DOHH2 (cell line): ENCODE results near the gene RASA3.

ENCODE experiments used
- H3F3A ChIP-seq: fragments of 200-600 bp; sonication (generic), shearing (Covaris generic); 2 replicates; pipeline ENCODE4 v1.6.0; 2016; ENCODE audit warnings: antibody characterized with exemption, mild to moderate bottlenecking; ENCODE audit not compliant: control insufficient read depth, insufficient read depth
- H3K27ac ChIP-seq: fragments of 200-600 bp; sonication (generic); 2 replicates; pipeline ENCODE4 v1.5.1; 2014; ENCODE audit warnings: low read depth, mild to moderate bottlenecking, low read length, moderate library complexity
- H3K27me3 ChIP-seq: fragments of 200-600 bp; sonication (generic); 2 replicates; pipeline ENCODE4 v1.6.1; 2014; ENCODE audit warnings: mild to moderate bottlenecking, low read length, mixed read lengths; ENCODE audit not compliant: control insufficient read depth
- H3K36me3 ChIP-seq: fragments of 200-600 bp; sonication (generic); 2 replicates; pipeline ENCODE4 v1.6.1; 2014; ENCODE audit warnings: mild to moderate bottlenecking, low read length, moderate library complexity, mixed read lengths; ENCODE audit not compliant: control insufficient read depth
- H3K4me1 ChIP-seq: fragments of 200-600 bp; sonication (generic); 2 replicates; pipeline ENCODE4 v1.6.1; 2014; ENCODE audit warnings: mild to moderate bottlenecking, low read length, mixed read lengths; ENCODE audit not compliant: control insufficient read depth
- H3K4me2 ChIP-seq: fragments of 200-600 bp; sonication (generic); 2 replicates; pipeline ENCODE4 v1.6.0; 2014; ENCODE audit warnings: mild to moderate bottlenecking, low read length, moderate library complexity
- H3K4me3 ChIP-seq: fragments of 200-600 bp; sonication (generic); 2 replicates; pipeline ENCODE4 v1.5.1; 2014; ENCODE audit warnings: mild to moderate bottlenecking, low read length, mixed read lengths
- H3K79me2 ChIP-seq: fragments of 200-600 bp; sonication (generic); 2 replicates; pipeline ENCODE4 v1.6.1; 2014; ENCODE audit warnings: mild to moderate bottlenecking, low read length, mixed read lengths; ENCODE audit not compliant: control insufficient read depth
- H3K9me2 ChIP-seq: fragments of 200-600 bp; sonication (generic); replicated peaks from 2 replicates; pipeline ENCODE4 v1.6.1; 2014; ENCODE audit warnings: mild to moderate bottlenecking, low read length, mixed read lengths; ENCODE audit not compliant: control insufficient read depth
- H3K9me3 ChIP-seq: fragments of 200-600 bp; sonication (generic); 2 replicates; pipeline ENCODE4 v1.6.1; 2014; ENCODE audit warnings: antibody characterized with exemption, low read length, mixed read lengths; ENCODE audit not compliant: control insufficient read depth, insufficient read depth
- H4K20me1 ChIP-seq: fragments of 200-600 bp; sonication (generic); 2 replicates; pipeline ENCODE4 v1.6.0; 2014; ENCODE audit warnings: low read depth, mild to moderate bottlenecking, antibody characterized with exemption, low read length, moderate library complexity; ENCODE audit not compliant: control insufficient read depth, insufficient read depth
- EZH2phosphoT487 ChIP-seq: fragments of 200-600 bp; sonication (generic); IDR thresholded peaks from 2 replicates; pipeline ENCODE4 v1.6.1; 2017; ENCODE audit warnings: borderline replicate concordance, mild to moderate bottlenecking, antibody characterized with exemption, low read length, moderate library complexity, mixed read lengths
- TF ChIP-seq, protein P1 (sequence below): fragments of 200-600 bp; sonication (generic); IDR thresholded peaks from one replicate; pipeline ENCODE4 v1.5.1; 2014; ENCODE audit warnings: antibody characterized with exemption, mild to moderate bottlenecking, low read depth, low read length; ENCODE audit not compliant: poor library complexity, severe bottlenecking

RASA3 gene

DNA sequence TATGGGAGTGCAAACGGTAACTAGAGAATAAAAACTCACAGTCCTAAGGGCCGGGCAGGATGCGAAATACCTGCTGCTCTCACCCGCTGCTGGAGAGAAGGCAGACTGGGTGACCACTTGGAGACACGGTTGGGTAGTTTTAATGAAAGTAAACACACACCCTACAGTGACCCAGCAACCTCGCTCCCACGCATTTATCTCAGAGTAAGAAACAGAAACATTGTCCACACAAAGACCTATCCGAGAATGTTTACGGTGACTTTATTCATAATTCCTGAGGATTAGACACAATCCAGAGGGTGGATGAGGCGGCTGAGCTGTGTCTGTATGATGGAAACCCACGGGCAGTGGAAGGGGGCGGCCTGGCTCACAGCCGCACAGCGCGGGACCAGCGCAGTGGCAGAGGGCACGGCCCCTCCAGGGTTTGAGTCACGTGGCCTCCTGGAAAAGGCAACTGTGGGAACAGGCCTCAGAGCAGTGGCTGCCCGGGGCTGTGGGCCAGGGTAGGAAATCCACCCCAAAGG lies 85.0 kb downstream of the RASA3 start:
- TF ChIP-seq EZH2phosphoT487 = no peak
- TF ChIP-seq, protein P1, sequence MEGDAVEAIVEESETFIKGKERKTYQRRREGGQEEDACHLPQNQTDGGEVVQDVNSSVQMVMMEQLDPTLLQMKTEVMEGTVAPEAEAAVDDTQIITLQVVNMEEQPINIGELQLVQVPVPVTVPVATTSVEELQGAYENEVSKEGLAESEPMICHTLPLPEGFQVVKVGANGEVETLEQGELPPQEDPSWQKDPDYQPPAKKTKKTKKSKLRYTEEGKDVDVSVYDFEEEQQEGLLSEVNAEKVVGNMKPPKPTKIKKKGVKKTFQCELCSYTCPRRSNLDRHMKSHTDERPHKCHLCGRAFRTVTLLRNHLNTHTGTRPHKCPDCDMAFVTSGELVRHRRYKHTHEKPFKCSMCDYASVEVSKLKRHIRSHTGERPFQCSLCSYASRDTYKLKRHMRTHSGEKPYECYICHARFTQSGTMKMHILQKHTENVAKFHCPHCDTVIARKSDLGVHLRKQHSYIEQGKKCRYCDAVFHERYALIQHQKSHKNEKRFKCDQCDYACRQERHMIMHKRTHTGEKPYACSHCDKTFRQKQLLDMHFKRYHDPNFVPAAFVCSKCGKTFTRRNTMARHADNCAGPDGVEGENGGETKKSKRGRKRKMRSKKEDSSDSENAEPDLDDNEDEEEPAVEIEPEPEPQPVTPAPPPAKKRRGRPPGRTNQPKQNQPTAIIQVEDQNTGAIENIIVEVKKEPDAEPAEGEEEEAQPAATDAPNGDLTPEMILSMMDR = no peak
- peaks cover 11% of the 10 kb centered on the region for H3K27me3 ChIP-seq
- H3K36me3 ChIP-seq = no peaks in the 10 kb centered on the region
- no peaks in the 10 kb centered on the region for H3K9me3 ChIP-seq
- H3F3A ChIP-seq = no peaks in the 10 kb centered on the region
- H4K20me1 ChIP-seq = no peaks in the 10 kb centered on the region
- H3K4me2 ChIP-seq = peak overlapping the region; percentile 49
- H3K9me2 ChIP-seq = no peaks in the 10 kb centered on the region
- peaks cover 19% of the 10 kb centered on the region for H3K4me1 ChIP-seq
- no peak overlapping the region for H3K4me3 ChIP-seq
- no peaks in the 10 kb centered on the region for H3K79me2 ChIP-seq
- no peak overlapping the region for H3K27ac ChIP-seq

DNA sequence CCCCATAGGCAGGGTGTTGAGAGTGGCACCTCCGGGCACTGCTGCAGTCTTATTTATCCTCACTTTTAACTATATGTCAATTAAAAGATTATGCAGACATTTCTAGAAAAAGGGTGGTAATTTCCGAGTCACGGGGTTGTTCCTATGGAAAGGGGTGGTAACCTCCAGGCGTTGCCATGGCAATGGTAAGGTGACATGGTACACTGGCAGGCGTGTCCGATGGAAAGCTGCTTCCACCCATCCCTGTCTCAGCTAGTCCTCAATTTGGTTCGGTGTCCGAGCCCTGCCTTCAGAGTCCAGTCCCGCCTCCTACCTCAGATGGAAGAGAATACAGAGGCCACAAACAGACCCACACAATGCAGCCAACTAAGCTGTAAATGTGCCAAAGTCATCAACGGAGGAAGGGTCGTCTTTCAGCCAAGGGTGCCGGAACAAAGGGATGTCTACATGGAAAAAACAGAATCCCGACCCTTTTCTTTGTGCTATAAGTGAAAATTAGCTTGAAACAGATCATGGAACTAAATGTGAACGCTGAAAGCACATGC lies 85.9 kb downstream of the RASA3 start:
- H4K20me1 ChIP-seq = no peaks in the 10 kb centered on the region
- 0 out of 2 replicates have a peak overlapping the region, but pooled peaks have one; percentile 49 for H3K4me2 ChIP-seq

DNA sequence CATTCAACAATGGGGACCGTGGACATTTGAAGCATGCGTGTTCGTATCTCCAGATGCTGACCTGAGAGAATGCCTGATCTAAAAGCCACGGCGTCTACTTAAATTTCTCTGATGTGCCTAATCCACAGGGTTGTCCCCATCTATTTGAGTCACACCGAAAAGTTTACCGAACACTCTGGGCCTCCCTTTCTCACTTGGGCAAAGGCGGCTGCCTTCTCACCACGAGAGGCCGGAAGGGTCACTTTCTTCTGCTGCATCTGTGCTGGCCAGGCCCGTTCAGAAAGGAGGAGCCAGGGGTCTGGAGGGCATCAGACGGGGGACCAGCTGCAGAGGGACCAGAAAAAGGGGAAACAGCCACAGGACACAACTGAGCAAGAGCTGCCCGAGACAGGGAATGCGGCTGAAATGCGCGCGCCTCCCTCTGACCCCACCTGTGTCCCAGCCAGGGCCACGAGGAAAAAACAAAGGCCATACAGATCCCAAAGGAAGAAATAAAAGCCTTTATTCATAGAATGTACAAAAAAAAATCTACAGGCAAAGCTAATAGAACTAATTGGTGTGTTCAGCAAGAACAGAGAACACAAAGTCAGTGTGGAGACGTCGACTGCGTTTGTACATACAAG lies 87.2 kb downstream of the RASA3 start:
- Histone ChIP-seq H3F3A (no peaks in the 10 kb centered on the region), H4K20me1 (no peaks in the 10 kb centered on the region), H3K9me2 (no peaks in the 10 kb centered on the region), H3K27ac (no peak overlapping the region), H3K4me1 (peaks cover 19% of the 10 kb centered on the region), H3K9me3 (no peaks in the 10 kb centered on the region), H3K4me2 (no peak overlapping the region), H3K27me3 (peaks cover 11% of the 10 kb centered on the region), H3K4me3 (no peak overlapping the region), H3K36me3 (no peaks in the 10 kb centered on the region), H3K79me2 (no peaks in the 10 kb centered on the region)
- TF ChIP-seq, protein P1 = no peak
- no peak for TF ChIP-seq EZH2phosphoT487

More for the DNA sequence above, 85.9 kb downstream of the RASA3 start:
- no peaks in the 10 kb centered on the region for H3K79me2 ChIP-seq
- no peak overlapping the region for H3K4me3 ChIP-seq
- H3K27ac ChIP-seq = no peak overlapping the region
- H3K9me2 ChIP-seq = no peaks in the 10 kb centered on the region
- no peaks in the 10 kb centered on the region for H3F3A ChIP-seq
- no peaks in the 10 kb centered on the region for H3K36me3 ChIP-seq
- no peaks in the 10 kb centered on the region for H3K9me3 ChIP-seq
- peaks cover 19% of the 10 kb centered on the region for H3K4me1 ChIP-seq
- TF ChIP-seq, protein P1 = no peak
- TF ChIP-seq EZH2phosphoT487 = no peak
- peaks cover 11% of the 10 kb centered on the region for H3K27me3 ChIP-seq
